Immature natural killer cell (primary cell): ENCODE measurements around the gene CDKN2D. TPM values are rescaled to one million over a fixed set of nuclear protein-coding genes. Genes with fewer than 3 reads are reported as not detected.
A peak's percentile ranks its signal among the peaks of the same experiment; 100 is the strongest.
"Not testable (repeated sequence)": the region's sequence is repeated elsewhere in the genome, so short reads cannot be mapped to it uniquely, and the experiment has no call there.

Experiments used
- DNase-seq, 3 donors: peaks; one replicate each; pipeline ENCODE4 v3.0.0; 2022; ENCODE audit warnings: mixed read lengths in 1 of 3
- H3K27ac Mint-ChIP-seq, 6 donors: one replicate each; pipeline ENCODE4 v1.8.0; 2020; ENCODE audit warnings: mixed read lengths in 6 of 6, mild to moderate bottlenecking in 5 of 6, inconsistent platforms in 4 of 6, moderate library complexity in 3 of 6
- H3K27me3 Mint-ChIP-seq, 3 donors: one replicate each; pipeline ENCODE4 v1.8.0; 2020 to 2021; ENCODE audit warnings: low read depth in 3 of 3, mild to moderate bottlenecking in 3 of 3, mixed read lengths in 3 of 3, moderate library complexity in 3 of 3, inconsistent platforms in 1 of 3
- H3K36me3 Mint-ChIP-seq, 3 donors: one replicate each; pipeline ENCODE4 v1.8.0; 2020; ENCODE audit warnings: mixed read lengths in 3 of 3, inconsistent platforms in 2 of 3, mild to moderate bottlenecking in 2 of 3
- H3K4me1 Mint-ChIP-seq, 2 donors: one replicate each; pipeline ENCODE4 v1.8.0; 2020; ENCODE audit warnings: inconsistent platforms in 2 of 2, mild to moderate bottlenecking in 2 of 2, mixed read lengths in 2 of 2, moderate library complexity in 1 of 2
- H3K4me3 Mint-ChIP-seq, 5 donors: one replicate each; pipeline ENCODE4 v1.8.0; 2020; ENCODE audit warnings: mild to moderate bottlenecking in 5 of 5, mixed read lengths in 5 of 5, inconsistent platforms in 3 of 5, moderate library complexity in 3 of 5
- H3K9me3 Mint-ChIP-seq, 6 donors: one replicate each; pipeline ENCODE4 v1.8.0; 2020; ENCODE audit warnings: mild to moderate bottlenecking in 6 of 6, mixed read lengths in 6 of 6, inconsistent platforms in 4 of 6, moderate library complexity in 3 of 6
- polyA plus RNA-seq, 3 donors: library from polyadenylated mRNA; unstranded; fragments of 300-500 nt; fragmentation: Illumina TruSeq; gene quantifications; one replicate each; pipeline ENCODE4 v1.2.3, GENCODE V29; 2021

Gene CDKN2D
- polyA plus RNA-seq, 3 donors from 2014 or later: 253 to 474 (median 308) TPM

- no peaks in the 10 kb centered on the region for H3K9me3 Mint-ChIP-seq
Measured at GRCh38 chr19:10553943-10554381, 14.8 kb downstream of the CDKN2D start.

GRCh38 chr19:10553087-10553667, 15.6 kb downstream of the CDKN2D start:
- peak; percentile 36 to 46 (median 41) for DNase-seq
- H3K36me3 Mint-ChIP-seq: peaks cover 3 to 24% (median 5%) of the 10 kb centered on the region in 3 donors
- peaks cover 62 to 66% of the 10 kb centered on the region in 2 donors for H3K4me1 Mint-ChIP-seq

More at GRCh38 chr19:10553943-10554381, 14.8 kb downstream of the CDKN2D start:
- Mint-ChIP-seq H3K36me3 (peaks cover 3 to 23% (median 7%) of the 10 kb centered on the region in 3 donors), H3K27ac (peak overlapping the region; percentile 89 to 98 (median 96)), H3K4me3 (peak overlapping the region; percentile 77 to 86 (median 81)), H3K4me1 (peaks cover 62 to 64% of the 10 kb centered on the region in 2 donors), H3K27me3 (peaks cover 5 to 8% (median 8%) of the 10 kb centered on the region in 3 donors)
- DNase-seq: peak; percentile 81 to 84 (median 82)

GRCh38 chr19:10552510-10553053, 16.2 kb downstream of the CDKN2D start:
- Mint-ChIP-seq H3K27ac (peak overlapping the region; percentile 89 to 98 (median 96)), H3K36me3 (peaks cover 3 to 21% (median 3%) of the 10 kb centered on the region in 3 donors), H3K27me3 (peaks cover 5 to 8% (median 8%) of the 10 kb centered on the region in 3 donors), H3K4me1 (peaks cover 62 to 64% of the 10 kb centered on the region in 2 donors), H3K4me3 (peak overlapping the region; percentile 21 to 86 (median 81)), H3K9me3 (no peaks in the 10 kb centered on the region)
- DNase-seq: peak in 1 of 3 donors; percentile 21

More at GRCh38 chr19:10553087-10553667, 15.6 kb downstream of the CDKN2D start:
- peak overlapping the region; percentile 77 to 86 (median 81) for H3K4me3 Mint-ChIP-seq
- H3K27ac Mint-ChIP-seq: peak overlapping the region; percentile 89 to 98 (median 96)
- peaks cover 5 to 8% (median 8%) of the 10 kb centered on the region in 3 donors for H3K27me3 Mint-ChIP-seq
- H3K9me3 Mint-ChIP-seq: no peaks in the 10 kb centered on the region

- peak; percentile 69 to 75 (median 74) for DNase-seq
- Mint-ChIP-seq H3K4me3 (peak overlapping the region; percentile 33 to 67 (median 41)), H3K27me3 (peaks cover 5 to 9% (median 8%) of the 10 kb centered on the region in 3 donors), H3K4me1 (peaks cover 62 to 66% of the 10 kb centered on the region in 2 donors), H3K27ac (peak overlapping the region; percentile 89 to 98 (median 96)), H3K36me3 (peaks cover 3 to 24% (median 3%) of the 10 kb centered on the region in 3 donors), H3K9me3 (no peaks in the 10 kb centered on the region)
Measured at GRCh38 chr19:10551698-10552301, 17.0 kb downstream of the CDKN2D start.

GRCh38 chr19:10551006-10551405, 17.8 kb downstream of the CDKN2D start:
- Mint-ChIP-seq H3K4me1 (peaks cover 59 to 65% of the 10 kb centered on the region in 2 donors), H3K27ac (peak overlapping the region; percentile 62 to 98 (median 92)), H3K36me3 (peaks cover 3 to 24% (median 3%) of the 10 kb centered on the region in 3 donors), H3K4me3 (peak overlapping the region in 2 of 5 donors; percentile 4 to 35)
- DNase-seq, H3K9me3 Mint-ChIP-seq, H3K27me3 Mint-ChIP-seq: not testable (repeated sequence)

GRCh38 chr19:10550336-10550735, 18.4 kb downstream of the CDKN2D start:
- Mint-ChIP-seq H3K27ac (peak overlapping the region; percentile 40 to 97 (median 70)), H3K4me1 (peaks cover 52 to 58% of the 10 kb centered on the region in 2 donors), H3K36me3 (peaks cover 3 to 24% (median 3%) of the 10 kb centered on the region in 3 donors), H3K9me3 (no peaks in the 10 kb centered on the region), H3K27me3 (peaks cover 3 to 9% (median 8%) of the 10 kb centered on the region in 3 donors), H3K4me3 (no peak overlapping the region)
- DNase-seq: no peak

DNA sequence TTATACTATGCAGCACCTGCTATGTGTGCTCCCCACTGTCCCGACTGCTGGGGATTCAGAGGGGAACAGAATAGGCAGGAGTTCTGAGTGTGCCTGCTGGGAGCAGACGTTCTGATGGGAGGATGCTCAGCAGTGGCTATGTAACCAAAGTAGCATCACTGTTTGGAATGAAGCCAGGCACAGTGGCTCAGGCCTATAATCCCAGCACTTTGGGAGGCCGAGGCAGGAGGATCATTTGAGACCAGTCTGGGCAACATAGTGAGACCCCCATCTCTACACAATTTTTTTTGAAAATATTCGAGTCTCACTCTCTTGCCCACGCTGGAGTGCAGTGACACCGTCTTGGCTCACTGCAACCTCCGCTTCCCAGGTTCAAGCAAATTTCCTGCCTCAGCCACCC, 19.0 kb downstream of the CDKN2D start:
- Mint-ChIP-seq H3K4me3 (no peak overlapping the region), H3K4me1 (peaks cover 52 to 58% of the 10 kb centered on the region in 2 donors), H3K9me3 (no peaks in the 10 kb centered on the region), H3K27ac (peak overlapping the region in 2 of 6 donors; percentile 66 to 73), H3K36me3 (peaks cover 3 to 24% (median 3%) of the 10 kb centered on the region in 3 donors), H3K27me3 (peaks cover 3 to 9% (median 8%) of the 10 kb centered on the region in 3 donors)
- DNase-seq: no peak

DNA sequence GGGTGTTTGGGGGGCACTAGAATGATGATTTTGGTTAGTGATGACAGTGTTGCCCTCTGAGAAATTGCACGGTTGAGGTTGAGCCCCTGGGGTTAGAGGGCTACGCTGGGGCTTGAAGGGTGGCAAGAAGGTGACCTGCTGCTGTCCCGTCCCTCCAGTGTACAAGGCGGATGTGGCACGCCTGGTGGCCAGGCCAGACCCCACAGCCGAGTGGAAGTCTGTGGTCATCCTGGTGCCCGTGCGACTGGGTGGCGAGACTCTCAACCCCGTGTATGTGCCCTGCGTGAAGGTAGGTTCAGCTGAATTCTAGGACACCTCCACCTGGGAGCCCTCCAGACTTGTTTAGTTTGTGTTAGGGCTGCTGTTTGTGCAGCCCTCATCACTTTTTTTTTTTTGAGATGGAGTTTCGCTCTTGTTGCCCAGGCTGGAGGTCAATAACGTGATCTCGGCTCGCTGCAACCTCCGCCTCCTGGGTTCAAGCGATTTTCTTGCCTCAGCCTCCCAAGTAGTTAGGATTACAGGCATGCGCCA, 20.0 kb downstream of the CDKN2D start:
- no peak overlapping the region for H3K4me3 Mint-ChIP-seq
- peak overlapping the region in 2 of 6 donors; percentile 23 to 49 for H3K27ac Mint-ChIP-seq

GRCh38 chr19:10546817-10547216, 22.0 kb downstream of the CDKN2D start:
- H3K27me3 Mint-ChIP-seq: peaks cover 2 to 14% (median 5%) of the 10 kb centered on the region in 3 donors
- no peak for DNase-seq
- peaks cover 0 to 17% (median 0%) of the 10 kb centered on the region in 3 donors for H3K36me3 Mint-ChIP-seq
- peak overlapping the region in 1 of 6 donors; percentile 2 for H3K27ac Mint-ChIP-seq
- H3K4me1 Mint-ChIP-seq: peaks cover 36 to 41% of the 10 kb centered on the region in 2 donors
- H3K4me3 Mint-ChIP-seq: no peak overlapping the region
- no peaks in the 10 kb centered on the region for H3K9me3 Mint-ChIP-seq

More for the DNA sequence above, 20.0 kb downstream of the CDKN2D start:
- H3K27me3 Mint-ChIP-seq: peaks cover 2 to 13% (median 8%) of the 10 kb centered on the region in 3 donors
- H3K36me3 Mint-ChIP-seq: peaks cover 0 to 19% (median 0%) of the 10 kb centered on the region in 3 donors
- H3K4me1 Mint-ChIP-seq: peaks cover 48 to 53% of the 10 kb centered on the region in 2 donors
- no peak for DNase-seq
- no peaks in the 10 kb centered on the region for H3K9me3 Mint-ChIP-seq

DNA sequence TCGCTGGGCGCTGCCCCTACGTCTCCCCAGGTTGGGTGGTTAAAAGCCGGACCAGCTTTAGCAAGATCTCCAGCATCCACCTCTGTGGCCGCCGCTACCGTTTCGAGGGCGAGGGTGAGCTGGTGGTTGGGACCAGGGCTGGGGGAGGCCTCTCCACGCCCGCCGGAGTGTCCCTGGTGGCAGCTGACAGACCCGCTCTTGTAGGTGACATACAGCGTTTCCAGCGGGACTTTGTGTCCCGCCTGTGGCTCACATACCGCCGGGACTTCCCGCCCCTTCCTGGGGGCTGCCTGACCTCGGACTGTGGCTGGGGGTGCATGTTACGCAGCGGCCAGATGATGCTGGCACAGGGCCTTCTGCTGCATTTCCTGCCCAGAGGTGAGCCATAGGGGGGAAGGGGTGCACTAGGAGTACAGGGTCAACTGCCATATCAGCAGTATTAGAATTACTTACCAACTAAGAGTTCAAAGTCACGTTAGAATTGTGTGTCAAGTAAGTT, 24.0 kb downstream of the CDKN2D start:
- Mint-ChIP-seq H3K4me1 (peaks cover 19 to 32% of the 10 kb centered on the region in 2 donors), H3K27me3 (peaks cover 2 to 11% (median 5%) of the 10 kb centered on the region in 3 donors), H3K9me3 (no peaks in the 10 kb centered on the region), H3K27ac (peak overlapping the region; percentile 90 to 97 (median 90)), H3K36me3 (peaks cover 0 to 6% (median 0%) of the 10 kb centered on the region in 3 donors), H3K4me3 (peak overlapping the region; percentile 89 to 93 (median 92))
- DNase-seq: peak in 1 of 3 donors; percentile 33

GRCh38 chr19:10544242-10544752, 24.5 kb downstream of the CDKN2D start:
- H3K36me3 Mint-ChIP-seq: peaks cover 0 to 6% (median 0%) of the 10 kb centered on the region in 3 donors
- H3K9me3 Mint-ChIP-seq: no peaks in the 10 kb centered on the region
- H3K27ac Mint-ChIP-seq: peak overlapping the region; percentile 90 to 97 (median 90)
- peaks cover 19 to 30% of the 10 kb centered on the region in 2 donors for H3K4me1 Mint-ChIP-seq
- peak overlapping the region; percentile 89 to 93 (median 92) for H3K4me3 Mint-ChIP-seq
- peaks cover 2 to 11% (median 5%) of the 10 kb centered on the region in 3 donors for H3K27me3 Mint-ChIP-seq
- DNase-seq: peak in 1 of 3 donors; percentile 33

- peak within 1 kb of the TSS; percentile 89 to 93 (median 92) for H3K4me3 Mint-ChIP-seq
- DNase-seq: peak; percentile 76 to 82 (median 81)
- H3K9me3 Mint-ChIP-seq: no peaks in the 10 kb centered on the region
- peak within 1 kb of the TSS; percentile 90 to 97 (median 90) for H3K27ac Mint-ChIP-seq
- peaks cover 0 to 6% (median 0%) of the 10 kb centered on the region in 3 donors for H3K36me3 Mint-ChIP-seq
- peaks cover 24 to 37% of the 10 kb centered on the region in 2 donors for H3K4me1 Mint-ChIP-seq
- H3K27me3 Mint-ChIP-seq: peaks cover 0 to 11% (median 9%) of the 10 kb centered on the region in 3 donors
Measured at GRCh38 chr19:10543420-10544241, 25.1 kb downstream of the CDKN2D start, which contains the start of gene ATG4D. Gene ATG4D (plus strand): TSS chr19:10543904. CDS start chr19:10544091, 187 bp downstream.
